ENCODE measurements around the gene ARHGEF10L.
A peak's percentile ranks its signal among the peaks of the same experiment; 100 is the strongest.

Gene ARHGEF10L

DNA sequence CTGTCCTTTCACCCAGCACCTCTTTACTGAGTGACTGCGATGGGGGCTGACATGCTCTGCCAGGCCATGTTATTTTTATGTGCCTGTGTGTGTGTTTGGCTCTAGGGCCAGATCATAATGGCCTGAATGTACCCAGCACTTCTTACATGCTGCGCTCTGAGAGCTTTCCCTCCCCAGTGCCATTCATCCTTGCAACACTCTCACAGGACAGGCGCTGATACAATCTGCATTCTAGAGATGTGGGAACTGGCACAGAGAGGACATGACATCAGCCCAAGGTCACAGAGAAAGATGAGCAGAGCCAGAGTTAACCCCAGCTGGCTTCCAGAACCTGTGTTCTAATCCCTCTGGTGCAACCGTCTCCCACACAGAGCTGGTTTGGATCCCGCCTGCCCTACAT, 54.5 kb downstream of the ARHGEF10L start:
- DNase-seq (ENCODE audit: low spot score): no peak

DNA sequence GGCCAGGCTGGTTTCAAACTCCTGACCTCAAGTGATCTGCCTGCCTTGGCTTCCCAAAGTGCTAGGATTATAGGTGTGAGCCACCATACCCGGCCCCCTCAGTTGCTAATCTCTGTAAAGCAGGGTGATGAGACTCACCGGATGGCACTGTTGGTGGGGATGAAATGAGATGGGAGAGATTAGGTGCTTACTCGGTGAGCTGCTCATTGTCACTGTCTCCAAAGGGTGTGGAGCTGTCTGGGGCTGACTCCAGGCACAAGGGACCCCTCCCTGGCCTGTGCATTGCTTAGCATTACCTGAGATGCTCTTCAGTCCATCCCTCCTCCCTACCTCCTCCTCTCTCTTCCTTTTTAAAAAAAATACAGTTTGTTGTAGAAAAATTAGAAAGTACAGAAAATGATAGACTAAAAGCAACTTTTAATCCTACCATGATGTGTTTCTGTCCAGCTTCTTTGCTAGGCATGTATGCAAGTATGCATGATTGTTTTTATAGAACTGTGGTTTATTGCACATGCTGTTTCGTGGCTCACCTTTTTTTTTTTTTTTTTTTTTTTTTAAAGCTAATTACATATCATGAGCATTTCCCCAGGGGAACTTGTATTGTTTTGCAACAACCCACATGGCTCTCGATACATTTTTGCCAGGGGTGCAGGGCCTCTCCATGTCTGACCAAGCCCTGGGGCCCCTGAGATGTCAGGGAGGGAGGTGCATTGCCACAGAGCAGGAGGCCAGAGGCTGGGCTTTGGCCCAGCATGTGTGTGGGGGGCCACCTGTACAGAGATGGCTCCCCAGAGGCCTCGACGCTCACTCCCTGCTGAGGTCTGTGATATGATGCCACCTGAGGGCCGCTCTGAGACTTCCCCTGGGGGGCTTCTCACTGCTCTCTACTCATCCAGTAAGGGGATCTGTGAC, 55.4 kb downstream of the ARHGEF10L start:
- DNase-seq (ENCODE audit: low spot score): no peak

DNA sequence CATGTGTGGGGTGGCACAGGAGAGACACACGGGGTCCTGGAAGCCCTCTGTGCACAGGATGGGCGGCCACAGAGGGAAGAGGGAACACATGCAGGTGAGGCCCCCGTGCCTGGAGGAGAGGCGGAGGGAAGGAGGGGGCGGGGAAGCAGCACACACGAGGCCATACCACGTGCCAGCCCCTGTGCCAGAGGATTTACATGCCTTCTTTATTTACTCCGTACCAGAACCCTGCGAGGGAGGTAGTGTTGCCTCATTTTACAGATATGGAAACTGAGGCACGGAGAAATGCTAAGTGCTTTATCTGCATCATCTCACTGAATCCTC, 56.1 kb downstream of the ARHGEF10L start:
- DNase-seq (ENCODE audit: low spot score): no peak

DNA sequence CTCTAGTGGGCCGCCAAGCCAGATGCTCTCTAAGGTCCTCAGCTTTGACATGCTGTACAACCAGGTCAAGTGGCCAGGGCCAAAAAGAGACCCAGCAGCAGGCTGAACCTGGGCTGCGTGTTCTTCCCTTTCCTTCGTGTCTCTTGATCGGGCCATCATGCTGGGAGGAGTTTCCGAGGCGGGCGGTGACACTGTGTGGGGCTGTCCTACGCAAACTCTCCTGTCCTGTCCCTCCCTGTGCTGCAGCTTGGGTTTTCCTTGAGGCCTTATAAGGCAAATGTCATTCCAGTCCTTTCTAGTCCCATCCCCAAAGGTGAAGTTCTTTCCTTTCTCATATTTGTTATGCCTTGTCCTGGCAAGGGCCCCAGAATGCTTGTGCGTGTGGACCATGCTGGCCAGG, 56.7 kb downstream of the ARHGEF10L start:
- DNase-seq (ENCODE audit: low spot score): no peak

GRCh38 chr1:17596651-17597509, 57.4 kb downstream of the ARHGEF10L start:
- no peak for DNase-seq (ENCODE audit: low spot score)

- no peak for DNase-seq (ENCODE audit: low spot score)
Observed at GRCh38 chr1:17597651-17598050, 58.2 kb downstream of the ARHGEF10L start.

GRCh38 chr1:17598251-17598650, 58.8 kb downstream of the ARHGEF10L start:
- no peak for DNase-seq (ENCODE audit: low spot score)

DNA sequence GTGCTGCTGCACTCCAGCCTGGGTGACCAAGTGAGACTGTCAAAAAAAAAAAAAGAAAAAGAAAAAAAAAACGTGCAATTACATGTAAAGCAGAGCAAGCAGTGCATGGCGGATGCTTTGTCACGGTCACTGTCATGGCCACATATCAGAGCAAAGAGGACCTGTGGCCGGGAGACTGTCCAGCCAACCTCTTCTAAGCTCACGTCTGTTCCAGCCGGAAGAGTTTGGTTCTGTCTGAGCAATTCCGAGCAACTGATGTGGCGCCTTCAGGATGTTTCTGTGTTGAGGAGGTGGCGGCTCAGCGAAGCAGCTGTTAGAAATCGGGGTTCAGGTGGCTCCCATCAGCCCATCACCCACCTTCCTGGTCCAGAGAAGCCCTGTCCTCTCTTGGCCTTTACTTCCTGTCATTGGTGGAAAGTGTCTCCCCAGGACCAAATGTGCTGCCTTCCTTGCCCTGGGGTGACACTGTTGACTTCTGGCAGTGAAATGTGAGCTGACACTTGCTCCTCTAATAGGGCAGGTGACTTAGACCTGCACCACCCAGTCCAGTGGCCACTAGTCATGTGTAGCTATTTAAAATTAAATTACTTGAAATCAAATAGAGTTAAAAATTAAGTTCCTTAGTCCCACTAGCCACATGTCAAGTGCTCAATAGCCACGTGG, 59.9 kb downstream of the ARHGEF10L start:
- DNase-seq (ENCODE audit: low spot score): no peak

DNA sequence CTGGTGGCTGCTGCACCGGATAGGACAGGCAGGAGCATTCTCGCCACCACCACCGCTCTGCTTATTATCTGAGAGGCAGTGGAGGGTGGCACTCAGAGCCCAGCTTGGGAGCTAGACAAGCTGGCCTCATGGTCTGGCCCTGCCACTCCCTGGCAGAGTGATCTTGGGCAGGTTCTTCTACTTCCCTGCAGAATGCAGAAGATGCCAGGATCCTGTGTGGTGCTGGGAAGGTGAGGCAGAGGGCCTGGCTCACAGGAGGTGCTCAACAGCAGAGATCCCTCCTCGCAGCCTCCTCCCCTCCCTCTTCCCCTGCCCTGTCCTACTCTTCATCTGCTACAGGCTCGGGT, 60.4 kb downstream of the ARHGEF10L start:
- DNase-seq (ENCODE audit: low spot score): no peak

- no peak for DNase-seq (ENCODE audit: low spot score)
Observed at GRCh38 chr1:17600321-17600720, 60.8 kb downstream of the ARHGEF10L start.

DNA sequence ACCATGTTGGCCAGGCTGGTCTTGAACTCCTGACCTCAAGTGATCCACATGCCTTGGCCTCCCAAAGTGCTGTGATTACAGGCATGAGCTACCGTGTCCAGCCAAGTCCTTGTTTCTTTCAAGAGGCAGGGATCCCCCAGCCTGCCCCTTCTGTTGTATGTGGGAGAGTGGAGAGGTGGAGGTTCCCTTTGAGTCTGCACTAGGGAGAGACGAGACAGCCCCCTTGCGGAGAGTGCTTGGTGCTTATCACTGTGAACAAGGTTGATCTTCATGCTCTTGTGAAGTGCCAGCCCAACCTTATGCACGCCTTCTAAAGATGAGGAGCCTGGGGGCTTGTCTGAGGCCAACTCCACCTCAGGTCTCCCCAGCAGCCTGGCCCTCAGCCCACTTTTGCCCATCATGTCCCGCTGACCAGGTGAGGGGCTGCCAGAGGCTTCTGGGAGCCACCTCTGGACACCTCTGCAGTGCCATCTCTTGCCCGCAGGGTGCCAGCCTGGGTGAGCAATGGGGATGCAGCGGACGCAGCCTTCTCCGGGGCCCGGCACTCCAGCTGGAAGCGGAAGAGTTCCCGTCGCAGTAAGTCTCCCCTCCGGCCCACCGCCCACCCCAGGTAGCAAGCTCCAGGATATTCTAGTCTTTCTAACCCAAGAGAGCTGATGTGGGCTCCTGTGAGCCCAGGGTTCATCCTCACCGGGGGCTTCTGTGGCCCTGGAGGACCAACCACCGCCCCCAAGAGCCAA, 62.3 kb downstream of the ARHGEF10L start:
- no peak for DNase-seq (ENCODE audit: low spot score)

DNA sequence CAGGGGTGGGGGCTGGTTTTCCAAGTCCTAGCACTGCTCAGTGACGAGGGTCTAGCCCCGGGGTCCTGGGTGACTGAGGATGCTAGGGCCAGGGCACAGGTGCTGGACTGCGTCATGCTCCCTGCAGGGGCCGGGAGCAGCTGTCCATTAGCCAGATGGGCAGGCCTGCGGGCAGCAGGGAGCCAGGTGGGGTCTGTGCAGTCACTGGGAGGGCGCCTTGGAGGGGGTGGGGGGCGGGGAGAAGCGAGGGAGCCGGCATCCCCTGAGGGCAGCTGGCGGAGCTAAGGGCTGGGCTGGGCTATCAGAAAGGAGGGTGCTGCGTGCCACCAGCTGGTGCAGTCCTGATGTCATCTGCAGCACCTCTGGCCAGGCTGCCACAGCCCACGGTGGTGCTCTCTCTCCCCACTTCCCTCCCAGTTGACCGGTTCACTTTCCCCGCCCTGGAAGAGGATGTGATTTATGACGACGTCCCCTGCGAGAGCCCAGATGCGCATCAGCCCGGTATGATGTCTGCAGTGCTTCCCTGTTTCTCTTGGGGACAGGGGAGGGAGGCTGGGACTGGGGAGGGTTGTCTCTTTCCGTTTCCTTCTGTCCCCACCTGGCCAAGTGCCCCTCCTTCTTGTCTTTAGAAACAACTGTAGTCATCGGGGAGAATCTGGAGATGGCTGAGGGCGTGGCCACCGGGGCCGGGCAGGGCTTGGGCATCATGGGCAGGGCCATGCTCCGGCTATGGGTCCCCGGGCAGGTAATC, 63.8 kb downstream of the ARHGEF10L start:
- DNase-seq (ENCODE audit: low spot score): no peak

DNA sequence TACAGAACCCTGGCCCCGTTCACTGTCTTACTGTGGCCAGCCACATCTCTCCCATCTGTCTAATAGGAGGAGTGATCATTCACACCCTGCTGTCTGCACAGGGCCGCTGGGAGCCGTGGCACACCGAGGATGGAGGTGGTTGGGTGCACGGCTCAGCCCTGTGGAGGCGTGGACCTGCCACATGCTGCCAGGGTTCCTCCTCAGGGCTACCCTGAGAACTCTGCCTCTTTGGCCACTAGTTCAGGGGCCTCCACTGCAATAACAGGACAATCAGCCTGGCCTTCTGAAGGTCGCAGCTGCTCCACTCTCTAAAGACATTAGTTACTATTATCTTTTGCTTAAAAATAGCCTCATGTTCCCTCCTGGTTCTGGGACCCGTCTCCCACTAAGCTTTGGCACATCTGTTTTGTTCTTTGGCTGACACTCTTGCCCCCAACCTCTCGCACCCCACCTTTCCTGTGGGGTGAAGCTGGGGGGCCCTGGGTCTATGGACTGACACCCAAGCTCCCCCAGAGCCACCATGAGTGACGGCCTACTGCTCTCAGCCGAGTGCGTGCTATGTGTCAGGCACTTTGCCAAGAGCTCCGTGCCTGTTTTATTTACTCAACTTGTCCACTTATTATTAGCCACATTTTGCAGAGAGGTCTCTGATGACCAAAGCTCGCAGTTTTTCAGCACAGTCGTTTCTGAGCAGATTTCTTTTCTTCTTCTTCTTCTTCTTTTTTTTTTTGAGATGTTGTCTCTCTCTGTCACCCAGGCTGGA, 66.3 kb downstream of the ARHGEF10L start:
- DNase-seq (ENCODE audit: low spot score): no peak

DNA sequence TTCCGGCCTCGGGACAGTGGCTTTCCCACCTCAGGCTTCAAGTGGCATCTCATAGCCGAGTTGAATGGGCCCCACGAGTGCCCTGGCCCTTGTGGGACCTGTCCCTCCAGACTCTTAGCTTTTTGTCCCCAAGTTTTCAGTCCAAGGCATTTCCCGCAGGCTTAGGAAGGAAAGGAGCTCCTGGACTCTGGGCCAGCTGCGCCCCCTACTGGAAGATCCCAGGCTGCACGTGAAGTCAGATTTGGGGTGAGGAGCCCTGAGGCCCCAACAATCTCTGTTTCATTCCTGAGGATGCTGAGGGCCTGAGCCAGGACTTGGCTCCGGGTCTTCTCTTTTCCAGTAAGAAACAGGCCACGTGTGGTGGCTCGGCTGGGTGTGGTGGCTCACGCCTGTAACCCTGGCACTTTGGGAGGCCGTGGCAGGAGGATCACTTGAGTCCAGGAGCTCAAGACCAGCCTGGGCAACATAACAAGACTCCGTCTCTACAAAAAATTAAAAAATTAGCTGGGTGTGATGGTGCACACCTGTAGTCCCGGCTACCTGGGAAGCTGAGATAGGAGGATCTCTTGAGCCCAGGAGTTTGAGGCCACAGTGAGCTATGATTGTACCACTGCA, 67.4 kb downstream of the ARHGEF10L start:
- DNase-seq (ENCODE audit: low spot score): peak; percentile 66

DNA sequence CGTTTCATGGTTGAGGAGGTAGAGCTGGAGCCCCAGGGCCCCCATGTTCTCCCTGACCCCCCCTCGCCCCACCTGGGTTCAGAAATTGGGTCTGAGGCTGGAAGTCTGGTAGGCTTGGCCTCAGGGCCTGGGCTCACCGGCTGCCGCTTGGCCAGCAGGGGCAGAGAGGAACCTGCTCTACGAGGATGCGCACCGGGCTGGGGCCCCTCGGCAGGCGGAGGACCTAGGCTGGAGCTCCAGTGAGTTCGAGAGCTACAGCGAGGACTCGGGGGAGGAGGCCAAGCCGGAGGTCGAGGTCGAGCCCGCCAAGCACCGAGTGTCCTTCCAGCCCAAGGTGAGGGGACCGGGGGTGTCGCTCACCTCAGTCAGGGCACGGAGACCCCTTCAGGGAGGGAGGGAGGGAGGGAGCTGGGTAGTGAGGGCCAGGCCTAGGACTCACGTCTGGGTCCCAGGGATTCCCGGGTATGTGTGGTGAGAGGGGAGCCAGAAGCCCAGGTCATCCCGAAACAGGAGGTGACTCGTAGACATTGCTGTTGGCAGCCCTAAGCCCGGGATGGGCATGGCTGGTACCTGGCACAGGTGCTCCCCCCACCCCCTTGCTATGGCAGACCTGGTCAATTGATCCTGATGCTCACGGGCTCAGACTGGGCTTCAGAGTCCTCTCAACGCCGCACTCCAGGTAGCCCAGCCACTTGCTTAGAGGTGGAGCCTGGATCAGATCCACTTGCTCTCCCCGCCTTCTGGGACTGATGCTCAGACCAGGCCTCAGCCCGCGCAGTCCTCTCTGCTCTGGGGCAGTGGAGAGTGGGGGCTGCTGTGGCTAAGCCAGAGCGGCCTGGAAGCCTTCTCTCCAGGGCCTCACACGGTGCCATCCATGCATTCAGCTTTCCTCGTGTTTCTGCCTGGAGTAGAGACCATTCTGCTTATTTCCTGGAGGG, 68.4 kb downstream of the ARHGEF10L start:
- DNase-seq (ENCODE audit: low spot score): no peak

GRCh38 chr1:17609529-17609928, 70.0 kb downstream of the ARHGEF10L start:
- no peak for DNase-seq (ENCODE audit: low spot score)

DNA sequence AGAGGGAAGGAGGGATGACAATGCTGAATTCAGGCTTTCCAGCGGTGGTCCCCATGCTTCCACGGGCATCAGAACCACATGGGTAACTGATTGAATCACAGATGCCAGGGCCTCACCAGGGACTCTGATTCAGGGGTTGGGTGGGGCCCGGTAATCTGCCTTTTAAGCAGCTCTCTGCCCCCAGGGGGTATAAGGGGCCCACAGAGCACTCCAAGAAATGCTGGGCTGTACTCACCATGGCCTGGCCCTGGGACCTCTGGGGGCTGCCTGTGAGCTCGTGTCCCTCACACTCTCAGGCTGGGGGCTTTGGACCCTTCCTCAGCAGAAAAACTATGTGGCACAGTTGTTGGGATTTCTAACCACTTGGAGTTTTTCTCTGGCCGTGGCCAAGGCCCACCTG, 70.6 kb downstream of the ARHGEF10L start:
- no peak for DNase-seq (ENCODE audit: low spot score)

DNA sequence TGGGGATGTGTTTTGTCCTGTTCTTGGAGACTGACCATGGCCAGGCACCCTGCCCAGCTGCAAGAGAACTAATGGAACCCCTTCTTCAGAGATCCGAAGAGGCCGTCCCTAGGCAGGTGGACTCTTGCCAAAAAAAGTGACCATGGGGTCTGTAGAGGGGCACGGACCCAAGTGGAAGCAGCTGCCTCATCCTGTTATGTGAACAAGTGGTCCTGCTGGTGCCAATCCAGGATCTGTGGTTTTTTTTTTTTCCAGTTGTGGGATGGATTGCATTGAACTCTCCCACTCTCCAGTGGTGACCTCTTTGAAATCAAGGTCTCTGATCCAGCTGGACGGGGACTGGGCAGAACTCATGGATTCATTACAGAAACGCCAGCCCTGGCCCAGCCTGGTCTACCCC, 71.2 kb downstream of the ARHGEF10L start:
- DNase-seq (ENCODE audit: low spot score): no peak

GRCh38 chr1:17611991-17612390, 72.5 kb downstream of the ARHGEF10L start:
- no peak for DNase-seq (ENCODE audit: low spot score)
